Erythroblast (primary cell): Measurements from ENCODE around the gene LINGO1.
A peak's percentile ranks its signal among the peaks of the same experiment; 100 is the strongest.

Experiments used
- DNase-seq, 2 experiments: peaks; one replicate each; lab custom pipeline; 2025; lab: John Stamatoyannopoulos, UW
- GATA1 ChIP-seq: IDR thresholded peaks from 2 replicates; pipeline ENCODE4 v1.6.1; 2011; ENCODE audit warnings: low read depth, mild to moderate bottlenecking, control low read depth, low read length, moderate library complexity
- POLR2A ChIP-seq: IDR thresholded peaks from 2 replicates; pipeline ENCODE4 v1.6.1; 2011; ENCODE audit warnings: mild to moderate bottlenecking, low read length

Gene LINGO1

GRCh38 chr15:77609558-77609957 lies 23.2 kb downstream of the LINGO1 start:
- no peak for DNase-seq
- TF ChIP-seq GATA1: no peak
- TF ChIP-seq POLR2A: no peak

GRCh38 chr15:77608774-77609173 lies 23.9 kb downstream of the LINGO1 start:
- TF ChIP-seq GATA1 (no peak), POLR2A (no peak)
- peak; percentile 46 to 73 for DNase-seq

GRCh38 chr15:77607894-77608261 lies 24.8 kb downstream of the LINGO1 start:
- no peak for DNase-seq
- TF ChIP-seq POLR2A (no peak), GATA1 (no peak)

GRCh38 chr15:77607111-77607893 lies 25.4 kb downstream of the LINGO1 start:
- TF ChIP-seq GATA1 (no peak), POLR2A (no peak)
- no peak for DNase-seq

GRCh38 chr15:77606142-77607034 lies 26.3 kb downstream of the LINGO1 start:
- DNase-seq: no peak
- TF ChIP-seq GATA1: no peak
- no peak for TF ChIP-seq POLR2A

- no peak for DNase-seq
- TF ChIP-seq POLR2A: no peak
- TF ChIP-seq GATA1: no peak
Measured at GRCh38 chr15:77605547-77605946, 27.2 kb downstream of the LINGO1 start.

- DNase-seq: no peak
- TF ChIP-seq GATA1: no peak
- no peak for TF ChIP-seq POLR2A
Measured at GRCh38 chr15:77604973-77605372, 27.7 kb downstream of the LINGO1 start.

GRCh38 chr15:77603611-77604336 lies 28.9 kb downstream of the LINGO1 start:
- no peak for TF ChIP-seq POLR2A
- no peak for TF ChIP-seq GATA1
- no peak for DNase-seq

- no peak for TF ChIP-seq GATA1
- no peak for TF ChIP-seq POLR2A
- no peak for DNase-seq
Measured at GRCh38 chr15:77602800-77603199, 29.9 kb downstream of the LINGO1 start.

GRCh38 chr15:77599899-77600298 lies 32.8 kb downstream of the LINGO1 start:
- DNase-seq: peak in 1 of 2 experiments; percentile 9
- no peak for TF ChIP-seq POLR2A

- TF ChIP-seq GATA1 (no peak), POLR2A (no peak)
- DNase-seq: no peak
Measured at GRCh38 chr15:77599357-77599756, 33.4 kb downstream of the LINGO1 start.

GRCh38 chr15:77598644-77599043 lies 34.1 kb downstream of the LINGO1 start:
- TF ChIP-seq GATA1: no peak
- no peak for TF ChIP-seq POLR2A
- DNase-seq: no peak

- TF ChIP-seq POLR2A (no peak), GATA1 (no peak)
Measured at GRCh38 chr15:77597804-77598453, 34.8 kb downstream of the LINGO1 start.

More at GRCh38 chr15:77597804-77598453, 34.8 kb downstream of the LINGO1 start:
- no peak for DNase-seq
